ENCODE measurements around the gene F11. TPM values are rescaled to one million over a fixed set of nuclear protein-coding genes. Genes with fewer than 3 reads are reported as not detected.

F11 gene
- not detected for polyA plus RNA-seq (ENCODE audit: low read depth in 6 of 6)

DNA sequence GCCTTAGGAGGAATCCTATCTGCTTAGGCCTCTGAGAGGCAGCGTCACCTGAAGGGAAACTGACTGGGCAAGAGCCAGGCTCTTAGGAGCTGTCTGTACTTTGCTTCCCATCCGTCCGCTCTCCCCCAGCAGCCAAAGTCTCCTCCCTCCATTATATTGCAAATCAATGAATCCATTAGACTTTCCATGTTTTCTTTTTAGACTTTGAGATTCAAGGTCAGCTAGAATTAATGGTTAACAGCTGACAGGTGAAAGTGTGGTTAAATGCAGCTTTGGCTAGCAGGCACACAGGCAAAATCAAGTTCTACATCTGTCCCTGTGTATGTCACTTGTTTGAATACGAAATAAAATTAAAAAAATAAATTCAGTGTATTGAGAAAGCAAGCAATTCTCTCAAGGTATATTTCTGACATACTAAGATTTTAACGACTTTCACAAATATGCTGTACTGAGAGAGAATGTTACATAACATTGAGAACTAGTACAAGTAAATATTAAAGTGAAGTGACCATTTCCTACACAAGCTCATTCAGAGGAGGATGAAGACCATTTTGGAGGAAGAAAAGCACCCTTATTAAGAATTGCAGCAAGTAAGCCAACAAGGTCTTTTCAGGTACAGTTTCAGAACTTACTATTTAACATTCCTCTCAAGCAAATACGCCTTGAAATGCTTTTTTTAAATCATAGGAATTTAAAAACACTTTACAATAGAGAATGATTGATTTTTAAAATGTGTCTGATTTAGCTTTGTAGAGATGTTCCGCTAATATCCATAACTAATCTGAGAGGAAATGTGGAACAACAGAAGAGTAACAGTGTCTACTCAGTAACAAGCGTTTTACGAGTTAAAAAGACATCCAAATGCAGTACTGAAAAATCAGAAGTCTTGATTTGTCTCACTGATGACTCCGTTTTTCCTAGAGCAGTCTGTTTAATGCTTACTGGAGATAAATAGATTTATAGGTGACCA, at the start of gene F11:
TSS of gene F11 (plus strand) at position 507 of the 970 bp plus-strand sequence. CDS start 948 bp downstream, outside the sequence.
- DNase-seq (no peak), ATAC-seq (ENCODE audit: low read depth in 2 of 2) (no peak)
- H3K27ac Mint-ChIP-seq, result no peak within 1 kb of the TSS
- no peaks in the 10 kb centered on the region for H3K36me3 Mint-ChIP-seq
- H3K4me1 Mint-ChIP-seq, result no peaks in the 10 kb centered on the region
- H3K4me3 Mint-ChIP-seq, result no peak within 1 kb of the TSS
- peaks cover 22 to 58% (median 27%) of the 10 kb centered on the region in 3 donors for H3K27me3 Mint-ChIP-seq
- peaks cover 0 to 5% (median 3%) of the 10 kb centered on the region in 7 donors for H3K9me3 Mint-ChIP-seq

DNA sequence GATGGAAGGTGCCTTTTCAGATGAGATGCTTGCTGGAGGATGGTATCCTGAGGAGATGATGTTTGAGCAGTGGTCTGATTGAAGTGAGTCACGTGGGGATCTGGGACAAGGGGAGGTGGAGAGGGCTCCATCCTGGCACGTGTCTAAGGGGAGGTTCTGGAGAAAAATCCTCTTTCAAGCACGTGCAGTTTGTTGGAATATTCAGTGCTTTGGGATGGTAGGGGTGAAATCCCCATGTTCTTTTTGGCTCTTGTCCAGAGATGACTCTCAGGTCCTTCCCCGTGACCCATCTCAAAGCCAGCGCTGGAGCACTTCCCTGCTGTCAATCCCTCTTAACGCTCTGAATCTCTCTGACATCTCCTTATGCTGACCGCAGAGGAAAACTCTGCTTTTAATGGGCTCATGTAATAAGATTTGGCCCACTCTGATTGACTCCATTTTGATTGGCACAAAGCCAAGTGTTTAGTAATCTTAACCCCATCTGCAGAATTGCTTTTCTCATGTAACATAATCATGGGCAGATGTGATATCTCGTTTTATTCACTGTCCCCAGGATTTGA, 49.4 kb upstream of the F11 start:
- H3K36me3 Mint-ChIP-seq, result no peaks in the 10 kb centered on the region
- H3K27me3 Mint-ChIP-seq, result peaks cover 0 to 39% (median 10%) of the 10 kb centered on the region in 3 donors
- H3K4me1 Mint-ChIP-seq, result no peaks in the 10 kb centered on the region
- H3K9me3 Mint-ChIP-seq, result peaks cover 0 to 2% (median 0%) of the 10 kb centered on the region in 7 donors
- ATAC-seq (ENCODE audit: low read depth in 2 of 2) (no peak), DNase-seq (no peak)
- H3K27ac Mint-ChIP-seq, result peak overlapping the region in 1 of 6 donors; percentile 93
- H3K4me3 Mint-ChIP-seq, result no peak overlapping the region

DNA sequence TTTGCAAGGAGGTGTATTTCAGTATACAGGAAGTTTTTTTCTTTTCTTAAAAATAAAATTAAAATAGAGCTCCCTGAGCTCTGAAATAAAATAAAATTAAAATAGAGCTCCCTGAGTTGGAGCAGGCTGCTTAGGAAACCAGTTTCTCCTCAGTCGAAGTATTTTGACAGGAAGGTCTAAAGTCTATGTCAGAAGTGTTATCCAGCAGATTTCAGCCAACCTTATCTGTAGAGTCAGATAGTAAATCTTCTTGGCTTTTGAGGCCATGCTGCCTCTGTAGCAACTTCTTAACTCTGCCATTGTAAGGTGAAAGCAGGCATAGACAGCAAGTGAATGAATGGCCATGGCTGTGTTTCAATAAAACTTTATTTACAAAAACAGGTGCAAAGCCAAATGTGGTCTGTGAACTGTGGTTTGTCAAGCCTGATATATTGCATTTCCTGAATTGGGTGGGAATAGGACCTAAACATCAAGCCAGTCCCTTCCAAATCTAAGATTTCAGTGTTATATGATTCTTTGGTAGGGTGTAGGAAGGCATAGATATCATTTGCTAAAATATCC, 48.2 kb upstream of the F11 start:
- DNase-seq (no peak), ATAC-seq (ENCODE audit: low read depth in 2 of 2) (no peak)
- peaks cover 0 to 8% (median 2%) of the 10 kb centered on the region in 7 donors for H3K9me3 Mint-ChIP-seq
- H3K4me3 Mint-ChIP-seq, result no peak overlapping the region
- peaks cover 0 to 47% (median 18%) of the 10 kb centered on the region in 3 donors for H3K27me3 Mint-ChIP-seq
- H3K4me1 Mint-ChIP-seq, result no peaks in the 10 kb centered on the region
- peaks cover under 1 to 2% of the 10 kb centered on the region in 2 donors for H3K36me3 Mint-ChIP-seq
- no peak overlapping the region for H3K27ac Mint-ChIP-seq

DNA sequence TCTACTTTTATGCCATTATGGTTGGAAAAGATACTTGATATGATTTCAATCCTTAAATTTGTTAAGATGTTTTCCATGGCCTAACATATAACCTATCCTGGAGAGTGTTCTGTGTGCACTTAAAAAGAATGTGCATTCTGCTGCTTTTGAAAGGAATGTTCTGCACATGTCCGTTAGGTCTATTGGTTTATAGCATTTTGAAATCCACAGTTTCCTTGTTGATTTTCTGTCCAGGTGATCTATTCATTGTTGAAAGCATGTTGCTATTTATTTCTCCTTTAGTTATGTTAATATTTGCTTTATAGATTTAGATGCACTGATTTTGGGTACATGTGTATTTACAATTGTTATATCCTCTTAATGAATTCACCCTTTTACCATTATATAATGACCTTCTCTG, 44.4 kb upstream of the F11 start:
- H3K27me3 Mint-ChIP-seq, result peaks cover 0 to 47% (median 31%) of the 10 kb centered on the region in 3 donors

DNA sequence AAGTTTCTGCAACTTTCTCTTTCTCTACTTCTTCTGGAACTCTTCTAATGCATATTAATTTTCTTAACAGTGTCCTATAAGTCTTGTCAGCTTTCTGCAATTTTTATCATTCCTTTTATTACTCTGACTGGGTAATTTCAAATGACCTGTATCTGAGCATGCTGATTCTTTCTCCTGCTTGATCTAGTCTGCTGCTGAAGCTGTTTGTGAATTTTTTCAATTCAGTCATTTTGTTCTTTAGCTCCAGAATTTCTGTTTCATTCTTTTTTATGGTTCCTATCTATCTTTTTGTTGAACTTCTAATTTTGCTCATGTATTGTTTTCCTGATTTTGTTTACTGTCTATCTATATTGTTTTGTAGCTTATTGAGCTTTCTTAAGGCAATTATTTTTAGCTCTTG, 40.1 kb upstream of the F11 start:
- DNase-seq (no peak), ATAC-seq (ENCODE audit: low read depth in 2 of 2) (no peak)
- peaks cover 20 to 35% of the 10 kb centered on the region in 2 donors for H3K36me3 Mint-ChIP-seq
- peak overlapping the region in 1 of 6 donors; percentile 13 for H3K27ac Mint-ChIP-seq
- H3K4me3 Mint-ChIP-seq, result no peak overlapping the region
- no peaks in the 10 kb centered on the region for H3K4me1 Mint-ChIP-seq
- H3K9me3 Mint-ChIP-seq, result peaks cover 20 to 47% (median 32%) of the 10 kb centered on the region in 7 donors
- H3K27me3 Mint-ChIP-seq, result peaks cover 4 to 37% (median 23%) of the 10 kb centered on the region in 3 donors

More for the DNA sequence above, 44.4 kb upstream of the F11 start:
- no peaks in the 10 kb centered on the region for H3K4me1 Mint-ChIP-seq
- ATAC-seq (ENCODE audit: low read depth in 2 of 2) (no peak), DNase-seq (no peak)
- no peak overlapping the region for H3K4me3 Mint-ChIP-seq
- peaks cover 17 to 40% (median 27%) of the 10 kb centered on the region in 7 donors for H3K9me3 Mint-ChIP-seq
- no peak overlapping the region for H3K27ac Mint-ChIP-seq
- H3K36me3 Mint-ChIP-seq, result peaks cover 16 to 28% of the 10 kb centered on the region in 2 donors

DNA sequence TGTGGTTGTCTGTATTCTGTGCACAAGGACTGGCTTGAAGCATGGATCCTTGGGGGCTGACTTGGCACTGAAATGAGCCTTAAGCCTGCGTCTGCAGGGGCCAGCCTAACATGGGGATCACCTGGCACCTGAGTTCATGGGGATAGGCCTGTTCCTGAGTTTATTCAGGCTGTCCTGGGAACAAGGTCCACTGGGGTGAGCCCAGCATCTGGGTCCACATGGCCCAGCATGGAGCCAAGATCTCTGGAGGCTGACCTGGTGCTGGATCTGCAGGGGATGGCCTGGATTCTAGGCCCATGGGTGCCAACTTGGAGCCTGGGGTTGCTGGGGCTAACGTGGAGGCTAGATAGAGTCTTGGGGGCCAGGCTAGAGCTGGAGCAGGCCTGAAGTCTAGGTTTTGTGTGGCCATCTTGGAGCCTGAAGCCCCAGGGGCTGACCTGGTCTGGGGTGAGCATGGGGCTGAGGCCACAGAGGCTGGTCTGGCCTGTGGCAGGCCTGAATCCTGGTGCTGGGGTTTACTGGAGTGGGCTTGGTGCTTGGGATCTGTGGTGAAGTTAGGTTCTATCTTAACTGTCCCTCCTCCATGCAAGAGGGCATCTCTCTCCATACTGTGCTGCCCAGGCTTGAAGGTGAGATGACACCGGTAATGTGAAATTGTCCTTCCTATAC, 39.3 kb upstream of the F11 start:
- Mint-ChIP-seq H3K4me1 (no peaks in the 10 kb centered on the region), H3K36me3 (peaks cover 20 to 35% of the 10 kb centered on the region in 2 donors), H3K4me3 (no peak overlapping the region), H3K27ac (no peak overlapping the region), H3K9me3 (peaks cover 20 to 47% (median 31%) of the 10 kb centered on the region in 7 donors), H3K27me3 (peaks cover 4 to 30% (median 19%) of the 10 kb centered on the region in 3 donors)
- ATAC-seq (ENCODE audit: low read depth in 2 of 2) (no peak), DNase-seq (no peak)

DNA sequence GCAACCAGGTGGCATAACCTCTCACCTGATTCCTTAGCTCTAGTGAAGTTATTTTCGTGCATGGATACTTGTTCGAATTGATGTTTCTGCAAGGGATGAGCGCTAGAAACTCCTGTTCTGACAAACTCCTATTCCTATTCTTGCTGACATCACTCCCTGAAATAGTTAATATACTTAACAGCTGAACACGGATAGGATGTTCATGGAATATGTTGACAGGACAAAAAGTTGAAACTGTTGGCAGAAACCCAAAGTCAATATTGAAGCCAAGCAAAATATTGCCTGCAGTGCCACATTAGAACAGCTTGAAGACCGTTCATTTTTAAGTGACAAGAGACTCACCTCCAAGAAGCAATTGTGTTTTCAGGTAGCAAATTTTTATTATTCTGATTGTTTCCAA, 38.8 kb upstream of the F11 start, which contains the start of gene KLKB1:
TSS of gene KLKB1 (plus strand) at position 287 of the 400 bp plus-strand sequence. CDS start 689 bp downstream, outside the sequence.
- DNase-seq (no peak), ATAC-seq (ENCODE audit: low read depth in 2 of 2) (no peak)
- peaks cover 17 to 45% (median 31%) of the 10 kb centered on the region in 7 donors for H3K9me3 Mint-ChIP-seq
- no peaks in the 10 kb centered on the region for H3K4me1 Mint-ChIP-seq
- peaks cover 4 to 28% (median 14%) of the 10 kb centered on the region in 3 donors for H3K27me3 Mint-ChIP-seq
- H3K27ac Mint-ChIP-seq, result no peak within 1 kb of the TSS
- peaks cover 20 to 35% of the 10 kb centered on the region in 2 donors for H3K36me3 Mint-ChIP-seq
- H3K4me3 Mint-ChIP-seq, result no peak within 1 kb of the TSS

DNA sequence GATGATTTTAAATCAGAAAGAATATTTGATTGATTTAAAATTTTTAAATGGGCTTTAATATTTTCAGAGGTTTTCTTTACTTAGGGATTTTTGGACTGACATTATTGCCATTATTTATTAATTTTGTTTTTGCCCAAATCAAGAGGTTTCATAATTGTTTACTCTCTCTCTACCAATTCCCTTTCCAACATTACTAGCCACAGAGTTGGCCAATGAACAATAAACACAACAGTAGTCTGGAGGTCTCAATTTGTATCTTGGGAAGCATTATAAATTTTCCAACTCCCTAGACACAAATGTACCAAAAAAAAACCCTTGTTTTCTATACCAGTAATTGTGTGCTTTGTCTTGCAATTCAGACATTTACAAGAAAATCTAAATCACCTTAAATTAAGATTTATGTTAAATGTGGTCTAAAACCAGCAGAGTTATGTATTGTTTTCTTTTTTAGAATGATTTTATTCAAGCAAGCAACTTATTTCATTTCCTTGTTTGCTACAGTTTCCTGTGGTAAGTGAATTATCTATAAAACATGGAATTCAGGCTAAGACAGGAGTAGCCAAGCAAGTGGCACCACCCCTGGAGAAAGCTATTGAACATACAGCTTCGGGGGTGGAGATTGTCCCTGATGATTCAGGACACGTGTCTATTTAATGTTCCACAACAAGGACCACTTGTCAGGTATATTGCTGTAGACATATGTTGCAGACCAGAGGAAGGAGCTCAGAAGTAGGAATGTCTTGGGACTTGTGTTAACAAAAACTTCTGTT, 38.1 kb upstream of the F11 start:
- no peak for DNase-seq
- peaks cover 19 to 32% of the 10 kb centered on the region in 2 donors for H3K36me3 Mint-ChIP-seq
- peaks cover 4 to 30% (median 11%) of the 10 kb centered on the region in 3 donors for H3K27me3 Mint-ChIP-seq

DNA sequence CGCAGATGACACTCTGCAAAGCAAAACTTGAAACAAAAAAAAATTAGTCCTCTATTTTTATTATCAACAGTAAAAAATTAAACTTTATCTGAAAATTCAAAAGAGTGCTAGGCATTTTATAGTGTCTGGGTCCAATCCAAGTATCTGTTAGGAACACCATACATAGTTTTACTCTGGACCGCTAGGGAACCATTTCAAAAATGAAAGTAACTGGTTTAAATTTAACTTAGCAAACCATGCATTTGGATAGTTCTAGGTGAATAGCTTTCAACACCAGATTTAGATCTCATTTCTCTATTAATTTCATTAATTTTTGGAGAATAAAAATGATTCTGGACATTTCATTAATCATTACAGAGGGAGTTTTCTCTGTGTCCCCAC, 37.5 kb upstream of the F11 start:
- ATAC-seq (ENCODE audit: low read depth in 2 of 2) (no peak), DNase-seq (no peak)
- Mint-ChIP-seq H3K4me3 (no peak overlapping the region), H3K27me3 (peaks cover 4 to 25% (median 5%) of the 10 kb centered on the region in 3 donors), H3K9me3 (peaks cover 13 to 32% (median 24%) of the 10 kb centered on the region in 7 donors), H3K36me3 (peaks cover 13 to 26% of the 10 kb centered on the region in 2 donors), H3K27ac (no peak overlapping the region), H3K4me1 (no peaks in the 10 kb centered on the region)

More for the DNA sequence above, 38.1 kb upstream of the F11 start:
- H3K4me1 Mint-ChIP-seq, result no peaks in the 10 kb centered on the region
- H3K27ac Mint-ChIP-seq, result no peak overlapping the region
- H3K4me3 Mint-ChIP-seq, result no peak overlapping the region
- ATAC-seq (ENCODE audit: low read depth in 2 of 2), result no peak
- peaks cover 17 to 38% (median 29%) of the 10 kb centered on the region in 7 donors for H3K9me3 Mint-ChIP-seq

DNA sequence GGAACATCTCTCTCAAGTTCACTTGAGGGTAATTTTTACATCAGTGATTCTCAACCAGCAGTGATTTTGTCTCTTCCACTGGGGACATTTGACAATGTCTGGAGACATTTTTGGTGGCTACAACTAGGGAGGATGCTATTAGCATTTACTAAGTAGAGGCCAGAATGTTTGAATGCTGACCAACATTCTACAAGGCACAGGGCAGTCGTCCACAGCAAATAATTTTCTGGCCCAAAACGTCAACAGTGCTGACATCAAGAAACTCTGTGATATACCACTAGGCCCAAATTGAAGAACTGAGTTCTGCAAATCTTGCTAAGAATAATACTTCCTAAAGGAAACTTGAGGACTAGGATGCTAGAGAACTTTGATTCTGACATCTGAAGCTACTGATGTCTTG, 31.6 kb upstream of the F11 start:
- Mint-ChIP-seq H3K27me3 (peaks cover 0 to 8% (median 7%) of the 10 kb centered on the region in 3 donors), H3K36me3 (peaks cover 0 to 4% of the 10 kb centered on the region in 2 donors), H3K4me1 (no peaks in the 10 kb centered on the region), H3K27ac (no peak overlapping the region), H3K9me3 (no peaks in the 10 kb centered on the region), H3K4me3 (no peak overlapping the region)
- ATAC-seq (ENCODE audit: low read depth in 2 of 2) (no peak), DNase-seq (no peak)

DNA sequence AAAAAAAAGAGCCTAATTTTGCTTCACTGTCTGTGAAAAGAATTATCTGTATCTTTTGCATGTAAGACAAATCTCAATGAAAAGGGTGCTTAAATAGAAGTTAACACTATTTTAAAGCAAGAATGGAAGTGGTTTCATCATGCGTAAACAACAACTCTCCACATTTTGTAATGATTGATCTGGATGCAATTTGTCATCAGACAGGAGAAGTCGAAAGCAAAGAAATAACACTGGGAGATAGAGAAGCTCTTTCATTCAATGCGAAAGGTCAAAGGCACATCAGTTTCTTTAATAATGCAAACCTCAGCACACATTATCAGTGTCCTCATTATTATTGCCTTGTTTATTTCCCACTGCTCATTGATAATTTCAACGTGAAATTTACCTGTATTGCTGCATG, 29.9 kb upstream of the F11 start:
- DNase-seq (no peak), ATAC-seq (ENCODE audit: low read depth in 2 of 2) (no peak)
- Mint-ChIP-seq H3K27me3 (peaks cover 0 to 8% (median 7%) of the 10 kb centered on the region in 3 donors), H3K27ac (no peak overlapping the region), H3K36me3 (peaks cover 0 to 4% of the 10 kb centered on the region in 2 donors), H3K4me3 (no peak overlapping the region), H3K9me3 (no peaks in the 10 kb centered on the region), H3K4me1 (no peaks in the 10 kb centered on the region)

DNA sequence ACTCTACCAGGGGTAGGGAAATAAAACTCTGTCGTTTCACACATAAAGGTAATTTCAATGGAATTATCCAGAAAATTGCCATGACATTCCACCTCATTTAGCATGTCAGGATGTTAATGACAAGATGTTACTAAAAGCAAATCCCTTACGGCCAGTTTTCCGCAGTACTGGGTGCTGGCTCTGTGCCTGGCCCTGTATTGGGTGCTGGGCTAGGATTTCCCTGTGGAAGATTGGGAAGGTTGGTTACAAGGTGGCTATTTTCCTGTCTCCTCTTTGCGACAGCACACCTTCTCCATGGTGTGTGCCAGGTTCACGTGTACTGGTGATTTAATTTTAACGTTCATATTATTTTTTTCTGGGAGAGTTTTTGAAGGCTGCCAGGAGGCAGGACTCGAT, 25.5 kb upstream of the F11 start:
- Mint-ChIP-seq H3K27me3 (peaks cover 0 to 7% (median 0%) of the 10 kb centered on the region in 3 donors), H3K9me3 (peaks cover 0 to 1% (median 0%) of the 10 kb centered on the region in 7 donors), H3K4me3 (no peak overlapping the region), H3K4me1 (no peaks in the 10 kb centered on the region), H3K27ac (no peak overlapping the region), H3K36me3 (no peaks in the 10 kb centered on the region)
- DNase-seq (no peak), ATAC-seq (ENCODE audit: low read depth in 2 of 2) (no peak)
